Endothelial cell of umbilical vein (primary cell): ENCODE data around the gene COL6A2.
"Not testable (repeated sequence)": the region's sequence is repeated elsewhere in the genome, so short reads cannot be mapped to it uniquely, and the experiment has no call there.

ENCODE experiments used
- EZH2 ChIP-seq: IDR thresholded peaks from 2 replicates; pipeline ENCODE4 v1.6.1; 2012; ENCODE audit warnings: borderline replicate concordance, low read depth, mild to moderate bottlenecking, moderate library complexity, low read length, inconsistent platforms; ENCODE audit not compliant: severe bottlenecking
- FOS ChIP-seq: IDR thresholded peaks from 2 replicates; pipeline ENCODE4 v1.6.1; 2011; ENCODE audit warnings: mild to moderate bottlenecking, low read length, moderate library complexity, borderline replicate concordance; ENCODE audit not compliant: insufficient read depth
- GATA2 ChIP-seq: IDR thresholded peaks from 2 replicates; pipeline ENCODE4 v1.7.0; 2011; ENCODE audit warnings: low read depth, mild to moderate bottlenecking, moderate library complexity, mixed read lengths, low read length; ENCODE audit not compliant: insufficient read length, insufficient read depth
- JUN ChIP-seq: IDR thresholded peaks from 2 replicates; pipeline ENCODE4 v1.6.1; 2011; ENCODE audit warnings: borderline replicate concordance, low read depth; ENCODE audit not compliant: insufficient read length, insufficient read depth
- MAX ChIP-seq: IDR thresholded peaks from 2 replicates; pipeline ENCODE4 v1.6.1; 2011; ENCODE audit not compliant: insufficient read depth, insufficient read length
- MYC ChIP-seq: IDR thresholded peaks from one replicate; pipeline ENCODE4 v1.6.1; 2011; ENCODE audit warnings: mild to moderate bottlenecking, low read depth, low read length
- POLR2A ChIP-seq: IDR thresholded peaks from 2 replicates; pipeline ENCODE4 v1.6.1; 2012; ENCODE audit warnings: low read depth, mild to moderate bottlenecking, control low read depth, low read length
- POLR2AphosphoS5 ChIP-seq: IDR thresholded peaks from 2 replicates; pipeline ENCODE4 v1.6.1; 2012; ENCODE audit warnings: low read depth, mild to moderate bottlenecking, control low read depth, low read length, moderate library complexity; ENCODE audit not compliant: insufficient read depth
- TF ChIP-seq, protein P1 (sequence below), 2 donors: IDR thresholded peaks; 1 replicate in 1 of 2; 2 replicates in 1 of 2; pipeline ENCODE4 v1.5.1; 2011; ENCODE audit warnings: low read length in 2 of 2, mild to moderate bottlenecking in 2 of 2, moderate library complexity in 2 of 2, control low read depth in 1 of 2, inconsistent platforms in 1 of 2, low read depth in 1 of 2; ENCODE audit not compliant: insufficient read depth in 1 of 2; ENCODE audit errors: extremely low read depth in 1 of 2

DNA sequence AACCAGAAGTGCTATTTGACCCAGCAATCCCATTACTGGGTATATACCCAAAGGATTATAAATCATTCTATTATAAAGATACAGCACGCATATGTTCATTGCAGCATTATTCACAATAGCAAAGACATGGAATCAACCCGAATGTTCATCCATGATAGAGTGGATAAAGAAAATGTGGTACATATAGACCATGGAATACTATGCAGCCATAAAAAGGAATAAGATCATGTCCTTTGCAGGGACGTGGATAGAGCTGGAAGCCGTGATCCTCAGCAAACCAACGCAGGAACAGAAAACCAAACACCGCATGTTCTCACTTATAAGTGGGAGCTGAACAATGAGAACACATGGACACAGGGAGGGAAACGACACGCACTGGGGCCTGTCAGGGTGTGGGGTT lies 21.2 kb upstream of the COL6A2 start:
- TF ChIP-seq POLR2AphosphoS5, POLR2A, MAX, FOS, EZH2, JUN, GATA2, MYC: not testable (repeated sequence)
- TF ChIP-seq, protein P1, sequence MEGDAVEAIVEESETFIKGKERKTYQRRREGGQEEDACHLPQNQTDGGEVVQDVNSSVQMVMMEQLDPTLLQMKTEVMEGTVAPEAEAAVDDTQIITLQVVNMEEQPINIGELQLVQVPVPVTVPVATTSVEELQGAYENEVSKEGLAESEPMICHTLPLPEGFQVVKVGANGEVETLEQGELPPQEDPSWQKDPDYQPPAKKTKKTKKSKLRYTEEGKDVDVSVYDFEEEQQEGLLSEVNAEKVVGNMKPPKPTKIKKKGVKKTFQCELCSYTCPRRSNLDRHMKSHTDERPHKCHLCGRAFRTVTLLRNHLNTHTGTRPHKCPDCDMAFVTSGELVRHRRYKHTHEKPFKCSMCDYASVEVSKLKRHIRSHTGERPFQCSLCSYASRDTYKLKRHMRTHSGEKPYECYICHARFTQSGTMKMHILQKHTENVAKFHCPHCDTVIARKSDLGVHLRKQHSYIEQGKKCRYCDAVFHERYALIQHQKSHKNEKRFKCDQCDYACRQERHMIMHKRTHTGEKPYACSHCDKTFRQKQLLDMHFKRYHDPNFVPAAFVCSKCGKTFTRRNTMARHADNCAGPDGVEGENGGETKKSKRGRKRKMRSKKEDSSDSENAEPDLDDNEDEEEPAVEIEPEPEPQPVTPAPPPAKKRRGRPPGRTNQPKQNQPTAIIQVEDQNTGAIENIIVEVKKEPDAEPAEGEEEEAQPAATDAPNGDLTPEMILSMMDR (IDR thresholded peaks at IDR 0.05; ENCODE audit: extremely low read depth in 1 of 2, insufficient read depth in 1 of 2, low read depth in 1 of 2, low read length in 2 of 2) = not testable (repeated sequence)
